HAP-1 (cell line): ENCODE results near the gene SYNM.

Source experiments
- DNase-seq, 2 experiments: peaks; one replicate each; pipeline ENCODE4 v3.0.0-alpha.2; 2016 to 2020; ENCODE audit warnings: low spot score in 2 of 2
- H3K27me3 ChIP-seq: fragments of 250-450 bp; sonication (Bioruptor Pico); 2 replicates; pipeline ENCODE4 v1.5.1; 2020; ENCODE audit warnings: low read depth, mild to moderate bottlenecking, moderate library complexity
- H3K36me3 ChIP-seq: fragments of 250-450 bp; sonication (Bioruptor Pico); replicated peaks from 2 replicates; pipeline ENCODE4 v1.5.1; 2020; ENCODE audit warnings: mild to moderate bottlenecking
- H3K4me1 ChIP-seq: fragments of 250-450 bp; sonication (Bioruptor Pico); 2 replicates; pipeline ENCODE4 v1.5.1; 2020; ENCODE audit warnings: mild to moderate bottlenecking
- H3K4me3 ChIP-seq: fragments of 250-450 bp; sonication (Bioruptor Pico); 2 replicates; pipeline ENCODE4 v1.5.1; 2020; ENCODE audit warnings: mild to moderate bottlenecking, moderate library complexity
- H3K9me3 ChIP-seq: fragments of 250-450 bp; sonication (Bioruptor Pico); 2 replicates; pipeline ENCODE4 v1.5.1; 2020; ENCODE audit warnings: mild to moderate bottlenecking, moderate library complexity
- in situ Hi-C: fragments of 300-500 bp; cut with MboI; formaldehyde crosslinking; loops from 3 replicates; pipeline ENCODE4 v1.14.3; 2020; ENCODE audit warnings: low sequenced_read_pairs, inconsistent platforms, mixed read lengths

SYNM gene

DNA sequence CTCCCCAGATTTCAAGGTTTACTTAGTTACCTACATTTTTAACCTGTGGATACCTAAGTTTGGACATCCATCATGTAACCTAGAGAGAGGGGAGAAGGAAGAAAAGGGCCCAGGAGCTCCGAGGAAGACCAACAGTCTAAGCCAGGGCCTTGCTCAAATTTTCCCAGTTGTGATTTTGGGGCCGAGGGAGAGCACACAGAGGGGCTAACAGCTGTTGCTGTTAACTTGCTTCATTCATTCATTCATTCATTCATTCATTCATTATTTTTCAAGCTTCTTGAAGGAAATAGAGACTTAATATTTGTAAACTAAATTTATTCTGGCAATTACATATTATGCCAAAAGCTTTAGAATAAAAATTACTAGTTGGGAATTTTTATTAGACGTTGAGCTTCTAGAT, 22.9 kb downstream of the SYNM start:
- in situ Hi-C loops = no loop called here
- Histone ChIP-seq H3K4me1 (peaks cover 14% of the 10 kb centered on the region), H3K27me3 (no peaks in the 10 kb centered on the region), H3K4me3 (no peak overlapping the region), H3K9me3 (no peaks in the 10 kb centered on the region), H3K36me3 (peaks cover 9% of the 10 kb centered on the region; the same call in 1 of the 2 replicates)
- no peak for DNase-seq

DNA sequence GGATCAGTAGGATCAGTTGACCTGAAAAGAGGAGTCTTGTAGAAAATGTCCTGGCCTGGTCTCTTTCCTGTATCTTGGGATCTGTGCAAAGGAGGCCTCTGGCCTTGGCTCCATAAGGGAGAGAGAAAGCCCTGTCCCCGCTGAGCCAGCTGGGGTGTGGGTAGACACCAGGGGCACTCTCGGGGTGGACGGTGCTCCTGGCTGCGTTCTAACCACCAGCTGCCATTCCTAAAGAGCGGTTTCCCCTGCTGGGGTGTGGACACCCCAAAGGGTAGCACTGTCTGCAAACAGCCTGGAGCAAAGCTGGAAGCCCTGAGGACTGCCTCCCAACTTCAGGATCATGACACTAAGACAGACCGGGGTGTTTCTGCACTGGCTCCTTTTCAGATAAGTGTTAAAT, 23.5 kb downstream of the SYNM start:
- H3K36me3 ChIP-seq = peaks cover 9% of the 10 kb centered on the region; the same call in 1 of the 2 replicates
- DNase-seq = no peak
- peaks cover 10% of the 10 kb centered on the region for H3K4me1 ChIP-seq
- no peaks in the 10 kb centered on the region for H3K27me3 ChIP-seq
- no peak overlapping the region for H3K4me3 ChIP-seq
- in situ Hi-C loops = no loop called here
- H3K9me3 ChIP-seq = no peaks in the 10 kb centered on the region

DNA sequence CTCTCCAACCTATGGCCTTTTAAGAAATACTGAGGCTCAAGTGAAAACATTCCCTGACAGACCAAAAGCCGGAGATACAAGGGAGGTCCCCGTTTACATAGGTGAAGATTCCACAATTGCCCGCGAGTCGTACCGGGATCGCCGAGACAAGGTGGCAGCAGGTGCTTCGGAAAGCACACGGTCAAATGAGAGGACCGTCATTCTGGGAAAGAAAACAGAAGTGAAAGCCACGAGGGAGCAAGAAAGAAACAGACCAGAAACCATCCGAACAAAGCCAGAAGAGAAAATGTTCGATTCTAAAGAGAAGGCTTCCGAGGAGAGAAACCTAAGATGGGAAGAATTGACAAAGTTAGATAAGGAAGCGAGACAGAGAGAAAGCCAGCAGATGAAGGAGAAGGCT, 24.8 kb downstream of the SYNM start:
- Histone ChIP-seq H3K9me3 (no peaks in the 10 kb centered on the region), H3K4me3 (no peak overlapping the region), H3K36me3 (peaks cover 9% of the 10 kb centered on the region; the same call in 1 of the 2 replicates), H3K27me3 (no peaks in the 10 kb centered on the region), H3K4me1 (no peaks in the 10 kb centered on the region)
- DNase-seq = no peak
- in situ Hi-C loops = no loop called here

DNA sequence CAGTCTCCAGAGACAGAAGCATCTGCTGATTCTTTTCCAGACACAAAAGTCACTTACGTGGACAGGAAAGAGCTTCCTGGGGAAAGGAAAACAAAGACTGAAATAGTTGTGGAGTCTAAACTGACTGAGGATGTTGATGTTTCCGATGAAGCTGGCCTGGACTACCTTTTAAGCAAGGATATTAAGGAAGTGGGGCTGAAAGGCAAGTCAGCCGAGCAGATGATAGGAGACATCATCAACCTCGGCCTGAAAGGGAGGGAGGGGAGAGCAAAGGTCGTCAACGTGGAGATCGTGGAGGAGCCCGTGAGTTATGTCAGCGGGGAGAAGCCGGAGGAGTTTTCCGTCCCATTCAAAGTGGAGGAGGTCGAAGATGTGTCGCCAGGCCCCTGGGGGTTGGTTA, 25.4 kb downstream of the SYNM start:
- DNase-seq = no peak
- in situ Hi-C loops = no loop called here
- Histone ChIP-seq H3K4me1 (no peaks in the 10 kb centered on the region), H3K9me3 (no peaks in the 10 kb centered on the region), H3K27me3 (no peaks in the 10 kb centered on the region), H3K4me3 (no peak overlapping the region), H3K36me3 (peaks cover 9% of the 10 kb centered on the region; the same call in 1 of the 2 replicates)

DNA sequence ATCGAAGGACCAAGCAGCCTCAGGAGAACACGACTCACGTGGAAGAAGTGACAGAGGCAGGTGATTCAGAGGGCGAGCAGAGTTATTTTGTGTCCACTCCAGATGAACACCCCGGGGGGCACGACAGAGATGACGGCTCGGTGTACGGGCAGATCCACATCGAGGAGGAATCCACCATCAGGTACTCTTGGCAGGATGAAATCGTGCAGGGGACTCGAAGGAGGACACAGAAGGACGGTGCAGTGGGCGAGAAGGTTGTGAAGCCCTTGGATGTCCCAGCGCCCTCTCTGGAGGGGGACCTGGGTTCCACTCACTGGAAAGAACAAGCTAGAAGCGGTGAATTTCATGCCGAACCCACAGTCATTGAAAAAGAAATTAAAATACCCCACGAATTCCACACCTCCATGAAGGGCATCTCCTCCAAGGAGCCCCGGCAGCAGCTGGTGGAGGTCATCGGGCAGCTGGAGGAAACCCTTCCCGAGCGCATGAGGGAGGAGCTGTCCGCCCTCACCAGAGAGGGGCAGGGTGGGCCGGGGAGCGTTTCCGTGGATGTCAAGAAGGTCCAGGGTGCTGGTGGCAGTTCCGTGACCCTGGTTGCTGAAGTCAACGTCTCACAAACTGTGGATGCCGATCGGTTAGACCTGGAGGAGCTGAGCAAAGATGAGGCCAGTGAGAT, 26.0 kb downstream of the SYNM start:
- no peak for DNase-seq
- H3K4me3 ChIP-seq = no peak overlapping the region
- H3K9me3 ChIP-seq = no peaks in the 10 kb centered on the region
- in situ Hi-C loops = no loop called here
- H3K4me1 ChIP-seq = no peaks in the 10 kb centered on the region
- H3K27me3 ChIP-seq = no peaks in the 10 kb centered on the region
- H3K36me3 ChIP-seq = peaks cover 9% of the 10 kb centered on the region; the same call in 1 of the 2 replicates

DNA sequence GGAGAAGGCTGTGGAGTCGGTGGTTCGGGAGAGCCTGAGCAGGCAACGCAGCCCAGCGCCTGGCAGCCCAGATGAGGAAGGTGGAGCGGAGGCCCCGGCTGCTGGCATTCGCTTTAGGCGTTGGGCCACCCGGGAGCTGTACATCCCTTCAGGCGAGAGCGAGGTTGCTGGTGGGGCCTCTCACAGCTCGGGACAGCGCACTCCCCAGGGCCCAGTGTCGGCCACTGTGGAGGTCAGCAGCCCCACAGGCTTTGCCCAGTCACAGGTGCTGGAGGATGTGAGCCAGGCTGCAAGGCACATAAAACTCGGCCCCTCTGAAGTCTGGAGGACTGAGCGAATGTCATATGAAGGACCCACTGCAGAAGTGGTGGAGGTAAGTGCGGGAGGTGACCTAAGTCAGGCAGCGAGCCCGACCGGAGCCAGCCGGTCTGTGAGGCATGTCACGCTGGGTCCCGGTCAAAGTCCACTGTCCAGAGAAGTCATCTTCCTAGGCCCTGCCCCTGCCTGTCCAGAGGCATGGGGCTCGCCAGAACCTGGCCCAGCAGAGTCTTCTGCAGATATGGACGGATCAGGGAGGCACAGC, 26.7 kb downstream of the SYNM start:
- in situ Hi-C loops = no loop called here
- no peak overlapping the region for H3K4me3 ChIP-seq
- H3K4me1 ChIP-seq = no peaks in the 10 kb centered on the region
- H3K27me3 ChIP-seq = no peaks in the 10 kb centered on the region
- DNase-seq = no peak
- peaks cover 9% of the 10 kb centered on the region; the same call in 1 of the 2 replicates for H3K36me3 ChIP-seq
- H3K9me3 ChIP-seq = no peaks in the 10 kb centered on the region

DNA sequence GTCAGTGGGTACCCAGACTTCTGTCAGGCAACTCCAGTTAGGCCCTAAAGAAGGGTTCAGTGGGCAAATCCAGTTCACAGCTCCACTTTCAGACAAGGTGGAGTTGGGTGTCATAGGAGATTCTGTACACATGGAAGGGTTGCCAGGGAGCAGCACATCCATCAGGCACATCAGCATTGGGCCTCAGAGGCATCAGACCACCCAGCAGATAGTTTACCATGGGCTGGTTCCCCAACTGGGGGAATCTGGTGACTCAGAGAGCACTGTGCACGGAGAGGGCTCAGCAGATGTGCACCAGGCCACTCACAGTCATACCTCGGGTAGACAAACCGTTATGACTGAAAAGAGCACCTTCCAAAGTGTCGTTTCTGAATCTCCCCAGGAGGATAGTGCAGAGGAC, 27.2 kb downstream of the SYNM start:
- DNase-seq = no peak
- in situ Hi-C loops = no loop called here
- Histone ChIP-seq H3K36me3 (peaks cover 9% of the 10 kb centered on the region; the same call in 1 of the 2 replicates), H3K9me3 (no peaks in the 10 kb centered on the region), H3K4me1 (no peaks in the 10 kb centered on the region), H3K27me3 (no peaks in the 10 kb centered on the region), H3K4me3 (no peak overlapping the region)

DNA sequence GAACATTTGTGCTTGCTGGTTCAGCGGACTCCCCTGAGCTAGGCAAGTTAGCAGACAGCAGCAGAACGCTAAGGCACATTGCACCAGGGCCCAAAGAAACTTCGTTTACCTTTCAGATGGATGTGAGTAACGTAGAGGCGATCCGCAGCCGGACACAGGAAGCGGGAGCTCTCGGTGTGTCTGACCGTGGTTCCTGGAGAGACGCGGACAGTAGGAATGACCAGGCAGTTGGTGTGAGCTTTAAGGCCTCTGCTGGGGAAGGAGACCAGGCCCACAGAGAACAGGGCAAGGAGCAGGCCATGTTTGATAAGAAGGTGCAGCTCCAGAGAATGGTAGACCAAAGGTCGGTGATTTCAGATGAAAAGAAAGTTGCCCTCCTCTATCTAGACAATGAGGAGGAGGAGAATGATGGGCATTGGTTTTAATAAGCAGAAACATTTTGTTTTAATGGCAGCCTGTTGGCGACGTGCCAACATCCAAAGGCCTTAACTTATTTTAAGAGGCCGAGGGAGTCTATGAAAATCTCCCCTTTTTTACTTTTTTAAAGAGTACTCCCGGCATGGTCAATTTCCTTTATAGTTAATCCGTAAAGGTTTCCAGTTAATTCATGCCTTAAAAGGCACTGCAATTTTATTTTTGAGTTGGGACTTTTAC, 27.9 kb downstream of the SYNM start:
- in situ Hi-C loops = no loop called here
- Histone ChIP-seq H3K4me1 (no peaks in the 10 kb centered on the region), H3K4me3 (no peak overlapping the region), H3K9me3 (no peaks in the 10 kb centered on the region), H3K27me3 (no peaks in the 10 kb centered on the region), H3K36me3 (peaks cover 5% of the 10 kb centered on the region; the same call in 1 of the 2 replicates)
- no peak for DNase-seq

DNA sequence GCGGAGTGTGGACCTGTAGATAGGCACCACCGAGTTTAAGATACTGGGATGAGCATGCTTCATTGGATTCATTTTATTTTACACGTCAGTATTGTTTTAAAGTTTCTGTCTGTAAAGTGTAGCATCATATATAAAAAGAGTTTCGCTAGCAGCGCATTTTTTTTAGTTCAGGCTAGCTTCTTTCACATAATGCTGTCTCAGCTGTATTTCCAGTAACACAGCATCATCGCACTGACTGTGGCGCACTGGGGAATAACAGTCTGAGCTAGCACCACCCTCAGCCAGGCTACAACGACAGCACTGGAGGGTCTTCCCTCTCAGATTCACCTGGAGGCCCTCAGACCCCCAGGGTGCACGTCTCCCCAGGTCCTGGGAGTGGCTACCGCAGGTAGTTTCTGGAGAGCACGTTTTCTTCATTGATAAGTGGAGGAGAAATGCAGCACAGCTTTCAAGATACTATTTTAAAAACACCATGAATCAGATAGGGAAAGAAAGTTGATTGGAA, 29.5 kb downstream of the SYNM start:
- peaks cover 5% of the 10 kb centered on the region; the same call in 1 of the 2 replicates for H3K36me3 ChIP-seq

DNA sequence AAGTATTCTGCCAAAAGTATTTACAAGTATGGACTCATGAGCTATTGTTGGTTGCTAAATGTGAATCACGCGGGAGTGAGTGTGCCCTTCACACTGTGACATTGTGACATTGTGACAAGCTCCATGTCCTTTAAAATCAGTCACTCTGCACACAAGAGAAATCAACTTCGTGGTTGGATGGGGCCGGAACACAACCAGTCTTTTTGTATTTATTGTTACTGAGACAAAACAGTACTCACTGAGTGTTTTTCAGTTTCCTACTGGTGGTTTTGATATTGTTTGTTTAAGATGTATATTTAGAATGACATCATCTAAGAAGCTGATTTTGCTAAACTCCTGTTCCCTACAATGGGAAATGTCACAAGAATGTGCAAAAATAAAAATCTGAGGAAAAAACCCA, 30.3 kb downstream of the SYNM start:
- Histone ChIP-seq H3K4me3 (no peak overlapping the region), H3K9me3 (no peaks in the 10 kb centered on the region), H3K4me1 (no peaks in the 10 kb centered on the region), H3K36me3 (no peaks in the 10 kb centered on the region; the same call in 1 of the 2 replicates), H3K27me3 (no peaks in the 10 kb centered on the region)
- DNase-seq = no peak
- in situ Hi-C loops = no loop called here

More for the DNA sequence above, 29.5 kb downstream of the SYNM start:
- H3K27me3 ChIP-seq = no peaks in the 10 kb centered on the region
- H3K4me1 ChIP-seq = no peaks in the 10 kb centered on the region
- no peaks in the 10 kb centered on the region for H3K9me3 ChIP-seq
- H3K4me3 ChIP-seq = no peak overlapping the region
- DNase-seq = no peak
- in situ Hi-C loops = no loop called here

DNA sequence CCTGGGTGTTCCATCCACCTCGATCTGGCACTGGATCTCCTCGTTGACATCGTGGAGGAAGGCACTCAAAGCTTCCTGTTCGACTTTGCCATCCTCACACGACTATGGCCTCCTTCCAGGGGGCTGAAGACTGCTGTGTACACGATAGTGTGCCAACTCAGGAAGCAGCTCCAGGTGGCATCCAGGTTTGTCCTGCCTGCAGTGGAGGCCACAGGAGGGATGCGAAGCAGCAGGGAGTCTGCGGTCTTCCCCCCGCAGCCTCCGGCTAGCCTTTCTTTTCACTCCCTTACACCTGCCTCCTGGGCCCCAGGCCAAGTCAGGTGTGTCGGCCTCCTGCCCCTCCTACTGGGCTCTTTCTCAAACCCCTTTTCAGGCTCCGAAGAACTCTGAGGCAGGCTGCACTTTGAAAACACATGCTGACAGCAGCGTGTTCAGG, 32.2 kb downstream of the SYNM start:
- Histone ChIP-seq H3K4me3 (no peak overlapping the region), H3K27me3 (no peaks in the 10 kb centered on the region), H3K9me3 (no peaks in the 10 kb centered on the region), H3K4me1 (peaks cover 5% of the 10 kb centered on the region), H3K36me3 (no peaks in the 10 kb centered on the region; the same call in 1 of the 2 replicates)
- no peak for DNase-seq
- in situ Hi-C loops = no loop called here

DNA sequence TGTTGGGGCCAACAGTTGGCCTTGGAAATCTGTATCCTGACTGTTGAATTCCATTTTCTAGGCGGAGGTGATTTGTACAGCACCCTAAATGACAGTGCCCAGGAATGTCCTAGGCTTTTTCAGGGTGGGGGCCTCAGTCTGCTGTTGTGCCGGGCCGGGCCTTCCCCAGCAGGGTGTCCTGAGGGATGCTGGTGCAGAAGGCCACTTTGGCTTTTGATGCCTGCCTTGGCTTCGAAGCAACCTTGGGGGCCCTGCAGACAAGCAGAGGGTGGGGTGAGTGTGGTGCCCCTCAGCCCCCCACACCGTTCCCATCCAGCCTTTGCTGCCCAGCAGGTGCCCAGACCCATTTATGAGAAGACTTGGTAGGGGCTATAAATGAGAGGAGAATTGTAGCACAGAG, 33.0 kb downstream of the SYNM start:
- Histone ChIP-seq H3K4me3 (no peak overlapping the region), H3K36me3 (no peaks in the 10 kb centered on the region), H3K27me3 (no peaks in the 10 kb centered on the region), H3K4me1 (peaks cover 12% of the 10 kb centered on the region), H3K9me3 (no peaks in the 10 kb centered on the region)
- in situ Hi-C loops = no loop called here
- DNase-seq = no peak

DNA sequence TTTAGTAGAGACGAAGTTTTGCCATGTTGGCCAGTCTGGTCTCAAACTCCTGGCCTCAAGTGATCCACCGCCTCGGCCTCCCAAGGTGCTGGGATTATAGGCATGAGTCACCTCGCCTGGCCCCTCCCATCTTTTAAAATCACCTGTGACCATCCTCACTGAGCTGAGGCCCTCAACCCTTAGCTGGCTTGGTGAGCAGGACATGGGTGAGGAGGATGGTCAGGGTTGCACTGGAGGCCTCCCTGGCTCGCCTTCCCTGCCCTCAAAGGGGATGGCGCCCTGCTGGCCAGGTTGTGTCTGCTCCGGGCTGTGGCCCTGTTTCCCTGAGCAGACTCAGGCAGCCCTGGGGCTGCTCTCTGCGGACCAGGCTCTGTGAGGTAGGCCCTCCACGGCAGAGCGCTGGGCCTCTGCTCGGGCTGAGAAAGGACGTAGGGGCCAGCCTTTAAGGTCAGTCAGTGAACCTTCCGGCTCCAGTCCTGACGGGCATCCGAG, 33.7 kb downstream of the SYNM start:
- Histone ChIP-seq H3K27me3 (no peaks in the 10 kb centered on the region), H3K4me1 (peaks cover 19% of the 10 kb centered on the region), H3K9me3 (no peaks in the 10 kb centered on the region), H3K4me3 (no peak overlapping the region), H3K36me3 (no peaks in the 10 kb centered on the region)
- no peak for DNase-seq
- in situ Hi-C loops = no loop called here

DNA sequence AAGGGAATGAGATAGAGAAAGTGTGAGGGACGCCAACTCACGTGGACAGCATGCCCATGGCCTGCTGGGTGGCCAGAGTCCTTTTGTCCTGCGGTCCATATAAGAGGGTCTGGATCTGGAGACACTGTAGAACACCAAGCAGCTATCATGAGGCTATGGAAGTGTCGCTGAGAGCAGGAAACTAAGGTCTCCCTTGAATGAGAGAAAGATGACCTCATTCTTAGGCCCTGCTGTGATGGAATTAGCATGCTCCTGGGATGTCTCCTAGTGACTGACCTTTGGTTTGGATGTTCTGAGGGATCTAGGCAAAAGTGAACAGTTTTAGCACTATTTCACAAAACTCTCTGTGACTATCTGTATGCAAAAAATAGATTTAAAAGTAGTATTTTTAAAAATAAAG, 34.4 kb downstream of the SYNM start:
- DNase-seq = no peak
- Histone ChIP-seq H3K9me3 (no peaks in the 10 kb centered on the region), H3K36me3 (no peaks in the 10 kb centered on the region), H3K4me3 (no peak overlapping the region), H3K4me1 (peaks cover 26% of the 10 kb centered on the region), H3K27me3 (no peaks in the 10 kb centered on the region)
- in situ Hi-C loops = no loop called here
